ENCODE measurements around the gene KCNT2. TPM values are rescaled to one million over a fixed set of nuclear protein-coding genes. Genes with fewer than 3 reads are reported as not detected.

Gene KCNT2
- total and polyA plus RNA-seq, 2 experiments from 2014 or later: 0.14 to 0.32 TPM

- H3K79me2 ChIP-seq (ENCODE audit: insufficient read depth): no peaks in the 10 kb centered on the region
- no peak overlapping the region for H3K4me2 ChIP-seq (ENCODE audit: unreplicated experiment)
- TF ChIP-seq EZH2 (IDR thresholded peaks at IDR 0.05; ENCODE audit: insufficient read depth, poor library complexity, severe bottlenecking) (no peak), EZH2phosphoT487 (IDR thresholded peaks at IDR 0.05; ENCODE audit: insufficient read depth, low read depth) (no peak)
- WGBS, 2 experiments (ENCODE audit: low coverage in 1 of 2, low lambda C conversion rate in 2 of 2, missing lambda C conversion rate in 2 of 2): 84 to 88% methylated on average over 4 of the region's 4 CpGs
- in situ Hi-C loops (cut with MboI): no loop called here
- no peak overlapping the region for H3K4me3 ChIP-seq
- no peaks in the 10 kb centered on the region for H3K4me1 ChIP-seq (ENCODE audit: insufficient read depth)
- H3K9ac ChIP-seq: no peak overlapping the region
- no peaks in the 10 kb centered on the region for H4K20me1 ChIP-seq (ENCODE audit: insufficient read depth)
- no peak overlapping the region for H3K27ac ChIP-seq
- no peak for DNase-seq
- H2AFZ ChIP-seq: no peak overlapping the region
- H3K9me2 ChIP-seq (ENCODE audit: insufficient read depth): no peaks in the 10 kb centered on the region
- H3K27me3 ChIP-seq (replicated peaks; ENCODE audit: insufficient read depth): no peaks in the 10 kb centered on the region
- H3F3A ChIP-seq (ENCODE audit: insufficient read depth): no peaks in the 10 kb centered on the region
- no peaks in the 10 kb centered on the region for H3K36me3 ChIP-seq (ENCODE audit: low read depth)
- no peaks in the 10 kb centered on the region for H3K9me3 ChIP-seq (ENCODE audit: low read depth)
These were observed 231.5 kb downstream of the KCNT2 start for GRCh38 chr1:196376630-196377328.

GRCh38 chr1:196373798-196374197 lies 234.4 kb downstream of the KCNT2 start:
- H3K4me1 ChIP-seq (ENCODE audit: insufficient read depth): no peaks in the 10 kb centered on the region
- H3K79me2 ChIP-seq (ENCODE audit: insufficient read depth): no peaks in the 10 kb centered on the region
- H3K27me3 ChIP-seq (replicated peaks; ENCODE audit: insufficient read depth): no peaks in the 10 kb centered on the region
- in situ Hi-C loops (cut with MboI): no loop called here
- no peak overlapping the region for H3K4me3 ChIP-seq
- H2AFZ ChIP-seq: peak overlapping the region; percentile 24; the same call in 1 of the 2 replicates
- no peaks in the 10 kb centered on the region for H3K9me2 ChIP-seq (ENCODE audit: insufficient read depth)
- no peak for DNase-seq
- H3K4me2 ChIP-seq (ENCODE audit: unreplicated experiment): no peak overlapping the region
- H3K9me3 ChIP-seq (ENCODE audit: low read depth): no peaks in the 10 kb centered on the region
- H3K9ac ChIP-seq: no peak overlapping the region
- no peak overlapping the region for H3K27ac ChIP-seq
- H3F3A ChIP-seq (ENCODE audit: insufficient read depth): no peaks in the 10 kb centered on the region
- H4K20me1 ChIP-seq (ENCODE audit: insufficient read depth): no peaks in the 10 kb centered on the region
- H3K36me3 ChIP-seq (ENCODE audit: low read depth): no peaks in the 10 kb centered on the region
- TF ChIP-seq EZH2phosphoT487 (IDR thresholded peaks at IDR 0.05; ENCODE audit: insufficient read depth, low read depth) (no peak), EZH2 (IDR thresholded peaks at IDR 0.05; ENCODE audit: insufficient read depth, poor library complexity, severe bottlenecking) (no peak)
- 33 to 58% methylated on average over 1 of the region's 1 CpG for WGBS, 2 experiments (ENCODE audit: low coverage in 1 of 2, low lambda C conversion rate in 2 of 2, missing lambda C conversion rate in 2 of 2)

GRCh38 chr1:196372896-196373536 lies 235.2 kb downstream of the KCNT2 start:
- Histone ChIP-seq H3K9ac (no peak overlapping the region), H3K4me2 (ENCODE audit: unreplicated experiment) (no peak overlapping the region), H3F3A (ENCODE audit: insufficient read depth) (no peaks in the 10 kb centered on the region), H4K20me1 (ENCODE audit: insufficient read depth) (no peaks in the 10 kb centered on the region), H3K4me1 (ENCODE audit: insufficient read depth) (no peaks in the 10 kb centered on the region), H3K27ac (no peak overlapping the region), H2AFZ (peak overlapping the region; percentile 54; the same call in 1 of the 2 replicates), H3K36me3 (ENCODE audit: low read depth) (no peaks in the 10 kb centered on the region), H3K27me3 (replicated peaks; ENCODE audit: insufficient read depth) (no peaks in the 10 kb centered on the region), H3K4me3 (no peak overlapping the region), H3K79me2 (ENCODE audit: insufficient read depth) (no peaks in the 10 kb centered on the region), H3K9me3 (ENCODE audit: low read depth) (no peaks in the 10 kb centered on the region), H3K9me2 (ENCODE audit: insufficient read depth) (no peaks in the 10 kb centered on the region)
- peak; percentile 44 for DNase-seq
- WGBS, 2 experiments (ENCODE audit: low coverage in 1 of 2, low lambda C conversion rate in 2 of 2, missing lambda C conversion rate in 2 of 2): 36 to 42% methylated on average over 2 of the region's 2 CpGs
- in situ Hi-C loops (cut with MboI): no loop called here
- TF ChIP-seq EZH2phosphoT487 (IDR thresholded peaks at IDR 0.05; ENCODE audit: insufficient read depth, low read depth) (no peak), EZH2 (IDR thresholded peaks at IDR 0.05; ENCODE audit: insufficient read depth, poor library complexity, severe bottlenecking) (no peak)

- Histone ChIP-seq H3K4me2 (ENCODE audit: unreplicated experiment) (no peak overlapping the region), H3K9me2 (ENCODE audit: insufficient read depth) (no peaks in the 10 kb centered on the region), H3K27me3 (replicated peaks; ENCODE audit: insufficient read depth) (no peaks in the 10 kb centered on the region), H3K79me2 (ENCODE audit: insufficient read depth) (no peaks in the 10 kb centered on the region), H3K9me3 (ENCODE audit: low read depth) (no peaks in the 10 kb centered on the region), H3K27ac (no peak overlapping the region), H3K4me3 (no peak overlapping the region), H3K4me1 (ENCODE audit: insufficient read depth) (no peaks in the 10 kb centered on the region), H4K20me1 (ENCODE audit: insufficient read depth) (no peaks in the 10 kb centered on the region), H3K9ac (no peak overlapping the region), H2AFZ (no peak overlapping the region), H3K36me3 (ENCODE audit: low read depth) (no peaks in the 10 kb centered on the region), H3F3A (ENCODE audit: insufficient read depth) (no peaks in the 10 kb centered on the region)
- in situ Hi-C loops (cut with MboI): no loop called here
- WGBS, 2 experiments (ENCODE audit: low coverage in 1 of 2, low lambda C conversion rate in 2 of 2, missing lambda C conversion rate in 2 of 2): 86% methylated on average over 3 of the region's 3 CpGs
- TF ChIP-seq EZH2phosphoT487 (IDR thresholded peaks at IDR 0.05; ENCODE audit: insufficient read depth, low read depth): no peak
- no peak for TF ChIP-seq EZH2 (IDR thresholded peaks at IDR 0.05; ENCODE audit: insufficient read depth, poor library complexity, severe bottlenecking)
- no peak for DNase-seq
These were observed 240.4 kb downstream of the KCNT2 start for GRCh38 chr1:196367838-196368237.
